IMR-90 (cell line): ENCODE results near the gene ITIH5. TPM values are rescaled to one million over a fixed set of nuclear protein-coding genes. Genes with fewer than 3 reads are reported as not detected.
A peak's percentile ranks its signal among the peaks of the same experiment; 100 is the strongest.

Source experiments
- ATAC-seq: fragments of 200-7000 bp; cut with Tn5 transposase; 2 replicates; pipeline ENCODE4 v1.9.1; 2020; ENCODE audit warnings: low read depth, mild to moderate bottlenecking, moderate library complexity
- BruUV-seq: library from RNA; stranded (reverse); fragments of 400-500 nt; replicated peaks from 2 replicates; lab custom pipeline; 2021; lab: Mats Ljungman, UMichigan
- CTCF ChIA-PET: fragments of 300-600 bp; formaldehyde crosslinking; extraction: SDS; loops from one replicate; lab custom pipeline; 2021; ENCODE audit warnings: antibody characterized with exemption; lab: Yijun Ruan, JAX
- POLR2A ChIA-PET: fragments of 300-600 bp; sonication (Branson Sonifier 250); formaldehyde crosslinking; loops from one replicate; lab custom pipeline; 2022; ENCODE audit warnings: antibody characterized with exemption; ENCODE audit not compliant: unreplicated experiment; lab: Charles Lee
- DNase-seq: peaks from one replicate; pipeline ENCODE4 v3.0.0; 2013
- H2AFZ ChIP-seq: replicated peaks from 2 replicates; pipeline ENCODE3; 2013; ENCODE audit warnings: low read length, mild to moderate bottlenecking; ENCODE audit not compliant: poor library complexity
- H2AK5ac ChIP-seq: 2 replicates; pipeline ENCODE4 v1.6.1; 2013; ENCODE audit warnings: low read depth, low read length, inconsistent platforms
- H2AK9ac ChIP-seq: replicated peaks from 2 replicates; pipeline ENCODE3; 2013; ENCODE audit warnings: mild to moderate bottlenecking, low read depth, low read length, moderate library complexity; ENCODE audit not compliant: poor library complexity
- H2BK120ac ChIP-seq: 2 replicates; pipeline ENCODE4 v1.6.1; 2013; ENCODE audit warnings: low read depth, low read length, inconsistent platforms
- H2BK15ac ChIP-seq: 3 replicates; pipeline ENCODE4 v1.6.1; 2013; ENCODE audit warnings: low read depth, low read length, inconsistent platforms
- H2BK20ac ChIP-seq: 2 replicates; pipeline ENCODE4 v1.6.1; 2013; ENCODE audit warnings: low read depth, mild to moderate bottlenecking, inconsistent platforms, low read length, moderate library complexity
- H2BK5ac ChIP-seq: 2 replicates; pipeline ENCODE4 v1.6.1; 2013; ENCODE audit warnings: mild to moderate bottlenecking, low read depth, low read length, inconsistent platforms; ENCODE audit not compliant: poor library complexity, severe bottlenecking
- H3K14ac ChIP-seq: replicated peaks from 2 replicates; pipeline ENCODE4 v1.6.1; 2013; ENCODE audit warnings: low read depth, low read length, inconsistent platforms
- H3K18ac ChIP-seq: 2 replicates; pipeline ENCODE4 v1.6.1; 2013; ENCODE audit warnings: low read depth, low read length, control low read depth
- H3K23ac ChIP-seq: 2 replicates; pipeline ENCODE4 v1.6.1; 2013; ENCODE audit warnings: low read depth, low read length, inconsistent platforms
- H3K27ac ChIP-seq: 2 replicates; pipeline ENCODE4 v1.5.1; 2013; ENCODE audit warnings: mild to moderate bottlenecking, control low read depth, low read length; ENCODE audit not compliant: insufficient read depth
- H3K27me3 ChIP-seq: 2 replicates; pipeline ENCODE4 v1.6.1; 2013; ENCODE audit warnings: low read length; ENCODE audit not compliant: control insufficient read depth, insufficient read depth
- H3K36me3 ChIP-seq: 2 replicates; pipeline ENCODE4 v1.6.1; 2013; ENCODE audit warnings: low read length, mixed read lengths; ENCODE audit not compliant: control insufficient read depth, insufficient read depth
- H3K4ac ChIP-seq: 2 replicates; pipeline ENCODE4 v1.6.1; 2013; ENCODE audit warnings: low read depth, low read length, inconsistent platforms
- H3K4me1 ChIP-seq: 2 replicates; pipeline ENCODE4 v1.6.1; 2013; ENCODE audit warnings: low read length, mixed read lengths; ENCODE audit not compliant: control insufficient read depth, insufficient read depth
- H3K4me2 ChIP-seq: 2 replicates; pipeline ENCODE4 v1.6.1; 2013; ENCODE audit warnings: low read depth, mild to moderate bottlenecking, control low read depth, low read length, moderate library complexity
- H3K4me3 ChIP-seq: 2 replicates; pipeline ENCODE4 v1.5.1; 2013; ENCODE audit warnings: low read depth, mild to moderate bottlenecking, control low read depth, low read length, moderate library complexity; ENCODE audit not compliant: insufficient read depth
- H3K56ac ChIP-seq: 2 replicates; pipeline ENCODE4 v1.6.1; 2013; ENCODE audit warnings: low read length, inconsistent platforms; ENCODE audit not compliant: insufficient read depth; ENCODE audit errors: extremely low read depth
- H3K79me1 ChIP-seq, 2 experiments: 2 replicates each; pipeline ENCODE4 v1.6.1; 2013; ENCODE audit warnings: low read length in 2 of 2, inconsistent platforms in 1 of 2, low read depth in 1 of 2
- H3K9ac ChIP-seq: 2 replicates; pipeline ENCODE4 v1.6.1; 2013; ENCODE audit warnings: low read depth, low read length, control low read depth
- H3K9me1 ChIP-seq: 2 replicates; pipeline ENCODE4 v1.6.1; 2013; ENCODE audit warnings: low read length, inconsistent platforms; ENCODE audit not compliant: insufficient read depth
- H3K9me3 ChIP-seq: 2 replicates; pipeline ENCODE4 v1.6.1; 2013; ENCODE audit warnings: low read length; ENCODE audit not compliant: control insufficient read depth, insufficient read depth
- H4K20me1 ChIP-seq: 2 replicates; pipeline ENCODE4 v1.6.1; 2013; ENCODE audit warnings: low read length, inconsistent platforms; ENCODE audit not compliant: insufficient read depth
- H4K5ac ChIP-seq: 2 replicates; pipeline ENCODE4 v1.6.1; 2013; ENCODE audit warnings: mild to moderate bottlenecking, low read depth, low read length, control low read depth
- H4K8ac ChIP-seq, 2 experiments: 2 replicates each; pipeline ENCODE4 v1.6.1; 2013; ENCODE audit warnings: low read depth in 2 of 2, low read length in 2 of 2, control low read depth in 1 of 2, inconsistent platforms in 1 of 2
- H4K91ac ChIP-seq: 2 replicates; pipeline ENCODE4 v1.6.1; 2013; ENCODE audit warnings: low read depth, low read length, inconsistent platforms; ENCODE audit not compliant: insufficient read depth
- BHLHE40 ChIP-seq: fragments of 150-350 bp; IDR thresholded peaks from 2 replicates; pipeline ENCODE4 v1.6.1; 2016; ENCODE audit warnings: mild to moderate bottlenecking, low read depth, low read length
- CEBPB ChIP-seq: IDR thresholded peaks from 2 replicates; pipeline ENCODE4 v1.6.1; 2012; ENCODE audit warnings: low read depth, low read length, improper control_type of control experiment
- CHD1 ChIP-seq: IDR thresholded peaks from 2 replicates; pipeline ENCODE4 v1.6.1; 2012; ENCODE audit warnings: low read depth, low read length, improper control_type of control experiment
- CTCF ChIP-seq: conservative IDR thresholded peaks from 2 replicates; pipeline ENCODE4 v1.5.1; 2012; ENCODE audit warnings: mild to moderate bottlenecking, low read depth, low read length, improper control_type of control experiment
- ELK1 ChIP-seq: fragments of 150-350 bp; IDR thresholded peaks from 2 replicates; pipeline ENCODE4 v1.6.1; 2016; ENCODE audit warnings: low read depth, mild to moderate bottlenecking, low read length, moderate library complexity, borderline replicate concordance
- FOS ChIP-seq: fragments of 150-350 bp; IDR thresholded peaks from 2 replicates; pipeline ENCODE4 v1.6.1; 2016; ENCODE audit warnings: low read depth, low read length
- MAFK ChIP-seq: IDR thresholded peaks from 2 replicates; pipeline ENCODE4 v1.6.1; 2012; ENCODE audit warnings: low read depth, low read length, improper control_type of control experiment
- MAZ ChIP-seq: IDR thresholded peaks from 2 replicates; pipeline ENCODE4 v1.6.1; 2012; ENCODE audit warnings: low read depth, mild to moderate bottlenecking, low read length, improper control_type of control experiment, moderate library complexity, borderline replicate concordance
- MXI1 ChIP-seq: IDR thresholded peaks from 2 replicates; pipeline ENCODE4 v1.6.1; 2012; ENCODE audit warnings: low read depth, mild to moderate bottlenecking, low read length, moderate library complexity, borderline replicate concordance
- NFE2L2 ChIP-seq: fragments of 150-350 bp; IDR thresholded peaks from 2 replicates; pipeline ENCODE4 v1.6.1; 2016; ENCODE audit warnings: low read depth, mild to moderate bottlenecking, low read length
- POLR2A ChIP-seq: IDR thresholded peaks from 2 replicates; pipeline ENCODE4 v1.6.1; 2012; ENCODE audit warnings: mild to moderate bottlenecking, low read depth, low read length
- RAD21 ChIP-seq: IDR thresholded peaks from 2 replicates; pipeline ENCODE4 v1.6.1; 2012; ENCODE audit warnings: low read length, improper control_type of control experiment
- RCOR1 ChIP-seq: IDR thresholded peaks from 2 replicates; pipeline ENCODE4 v1.6.1; 2012; ENCODE audit warnings: mild to moderate bottlenecking, low read length, improper control_type of control experiment; ENCODE audit not compliant: insufficient replicate concordance
- RFX5 ChIP-seq: IDR thresholded peaks from 2 replicates; pipeline ENCODE4 v1.8.0; 2012; ENCODE audit warnings: low read depth, mild to moderate bottlenecking, low read length, moderate library complexity
- SMC3 ChIP-seq: fragments of 150-350 bp; IDR thresholded peaks from 2 replicates; pipeline ENCODE4 v1.6.1; 2016; ENCODE audit warnings: low read depth, mild to moderate bottlenecking, antibody characterized with exemption, low read length, moderate library complexity
- USF2 ChIP-seq: fragments of 150-350 bp; IDR thresholded peaks from 2 replicates; pipeline ENCODE4 v1.6.1; 2017; ENCODE audit warnings: mild to moderate bottlenecking, antibody characterized with exemption, low read length, low read depth
- WGBS, 2 experiments: methylation state at CpG; one replicate each; pipeline versions ENCODE4 v1.1.5 to v1.1.7; 2013; ENCODE audit warnings: missing lambda C conversion rate in 2 of 2; ENCODE audit not compliant: insufficient read length in 1 of 2; ENCODE audit errors: extremely low coverage in 2 of 2; 5-methylcytosine and 5-hydroxymethylcytosine counted together
- dilution Hi-C: fragments of 300-500 bp; cut with HindIII; formaldehyde crosslinking; loops from one replicate; pipeline ENCODE4 v1.14.3; 2018; ENCODE audit warnings: low sequenced_read_pairs; ENCODE audit not compliant: unreplicated experiment
- in situ Hi-C: fragments of 300-500 bp; cut with MboI; formaldehyde crosslinking; loops from 3 replicates; pipeline ENCODE4 v1.14.3; 2019; ENCODE audit warnings: low sequenced_read_pairs, inconsistent platforms, mixed read lengths
- intact Hi-C: fragments of 100-400 bp; cut with micrococcal nuclease; formaldehyde crosslinking; loops from 2 replicates; pipeline ENCODE4 v1.10.0; 2022
- polyA plus RNA-seq, 3 experiments: library from polyadenylated mRNA; depleted of rRNA; stranded (reverse); fragments of >200 nt; gene quantifications; 2 replicates each; pipeline ENCODE4 v1.2.3, GENCODE V29; 2012; ENCODE audit warnings: low replicate concordance in 1 of 3
- total RNA-seq: library from RNA; depleted of rRNA; stranded (reverse); fragments of >200 nt; gene quantifications from 2 replicates; pipeline ENCODE4 v1.2.3, GENCODE V29; 2012

ITIH5 gene
- total and polyA plus RNA-seq, 2 of the 4 experiments (the other 2 are of a cell fraction): under 0.01 to 0.07 TPM

GRCh38 chr10:7571981-7572380 is 94.8 kb downstream of the ITIH5 start:
- H3K23ac ChIP-seq: no peak overlapping the region
- H2AK9ac ChIP-seq: no peak overlapping the region
- no peak overlapping the region for H3K56ac ChIP-seq
- ATAC-seq: no peak
- H3K9ac ChIP-seq: no peak overlapping the region
- no peak overlapping the region for H2BK120ac ChIP-seq
- H2AK5ac ChIP-seq: no peak overlapping the region
- ChIA-PET POLR2A (no interaction called here), CTCF (no interaction called here)
- no CpG with 5 or more reads among the region's 4 CpGs for WGBS, 2 experiments
- no peak overlapping the region for H2BK15ac ChIP-seq
- no peaks in the 10 kb centered on the region for H3K27me3 ChIP-seq
- H4K8ac ChIP-seq: no peak overlapping the region
- in situ Hi-C loops (no loop called here), intact Hi-C loops (no loop called here), dilution Hi-C loops (no loop called here)
- no peaks in the 10 kb centered on the region for H3K36me3 ChIP-seq
- H3K4me3 ChIP-seq: no peak overlapping the region
- H3K4me1 ChIP-seq: no peaks in the 10 kb centered on the region; the same call in 1 of the 2 replicates
- no peaks in the 10 kb centered on the region for H3K79me1 ChIP-seq
- H3K18ac ChIP-seq: no peak overlapping the region
- no peak overlapping the region for H2BK5ac ChIP-seq
- no peak overlapping the region for H3K14ac ChIP-seq
- no peak overlapping the region for H4K5ac ChIP-seq
- no peak for TF ChIP-seq RFX5
- no peak for TF ChIP-seq BHLHE40
- TF ChIP-seq SMC3: no peak
- TF ChIP-seq MAFK: no peak
- TF ChIP-seq CTCF: no peak
- no peak for TF ChIP-seq FOS
- TF ChIP-seq POLR2A: no peak
- TF ChIP-seq CHD1: no peak
- TF ChIP-seq RCOR1: no peak
- TF ChIP-seq MXI1: no peak
- TF ChIP-seq NFE2L2: no peak
- TF ChIP-seq ELK1: no peak
- no peak for TF ChIP-seq CEBPB
- no peak for TF ChIP-seq USF2
- no peak for TF ChIP-seq RAD21
- no peak for TF ChIP-seq MAZ
- no peak overlapping the region for H4K91ac ChIP-seq
- H2AFZ ChIP-seq: no peak overlapping the region
- no peak for DNase-seq
- H3K9me1 ChIP-seq: no peaks in the 10 kb centered on the region
- H4K20me1 ChIP-seq: no peaks in the 10 kb centered on the region
- H3K4me2 ChIP-seq: no peak overlapping the region; the same call in 1 of the 2 replicates
- peak overlapping the region; percentile 34; the same call in 1 of the 2 replicates for H3K27ac ChIP-seq
- peaks cover 2% of the 10 kb centered on the region; the same call in 1 of the 2 replicates for H3K9me3 ChIP-seq
- H2BK20ac ChIP-seq: no peak overlapping the region
- no TSS peak for BruUV-seq
- no peak overlapping the region for H3K4ac ChIP-seq
